WTC11 (cell line): ENCODE results near the gene DRAXIN. TPM values are rescaled to one million over a fixed set of nuclear protein-coding genes. Genes with fewer than 3 reads are reported as not detected.

Source experiments
- ATAC-seq: fragments of 200-7000 bp; cut with Tn5 transposase; 2 replicates; pipeline ENCODE4 v1.10.0; 2021; ENCODE audit warnings: mild to moderate bottlenecking, moderate library complexity
- CTCF ChIA-PET: fragments of 300-600 bp; sonication (Branson Sonifier 250); formaldehyde crosslinking; loops from one replicate; lab custom pipeline; 2021; ENCODE audit warnings: antibody characterized with exemption; lab: Charles Lee
- POLR2A ChIA-PET: fragments of 350-600 bp; sonication (Branson Sonifier 250); formaldehyde crosslinking; loops from one replicate; lab custom pipeline; 2021; ENCODE audit warnings: antibody characterized with exemption; lab: Charles Lee
- DNase-seq: peaks from one replicate; pipeline ENCODE4 v3.0.0; 2021; ENCODE audit warnings: low spot score
- H3K27ac Mint-ChIP-seq: 2 replicates; pipeline ENCODE4 v1.8.0; 2021; ENCODE audit warnings: mixed read lengths
- H3K27me3 Mint-ChIP-seq: 2 replicates; pipeline ENCODE4 v1.8.0; 2021; ENCODE audit warnings: low read depth, mild to moderate bottlenecking, moderate library complexity, mixed read lengths
- H3K36me3 Mint-ChIP-seq: 2 replicates; pipeline ENCODE4 v1.8.0; 2021; ENCODE audit warnings: mixed read lengths
- H3K4me1 Mint-ChIP-seq: 2 replicates; pipeline ENCODE4 v1.8.0; 2022; ENCODE audit warnings: mixed read lengths
- H3K4me3 Mint-ChIP-seq: 2 replicates; pipeline ENCODE4 v1.8.0; 2021; ENCODE audit warnings: mild to moderate bottlenecking, moderate library complexity, mixed read lengths
- H3K9me3 Mint-ChIP-seq: 2 replicates; pipeline ENCODE4 v1.8.0; 2021; ENCODE audit warnings: mixed read lengths
- AFF4 ChIP-seq: sonication (generic); formaldehyde crosslinking; IDR thresholded peaks from 2 replicates; pipeline ENCODE4 v1.8.1; 2023; ENCODE audit warnings: mild to moderate bottlenecking, missing genetic modification reagents, borderline replicate concordance
- ARID4B ChIP-seq: sonication (generic); formaldehyde crosslinking; IDR thresholded peaks from 2 replicates; pipeline ENCODE4 v1.8.0; 2023; ENCODE audit warnings: missing genetic modification reagents, mild to moderate bottlenecking, borderline replicate concordance
- CREB1 ChIP-seq: sonication (generic); formaldehyde crosslinking; IDR thresholded peaks from 2 replicates; pipeline ENCODE4 v1.8.0; 2023; ENCODE audit warnings: mild to moderate bottlenecking, missing genetic modification reagents
- E2F5 ChIP-seq: sonication (generic); formaldehyde crosslinking; IDR thresholded peaks from 2 replicates; pipeline ENCODE4 v1.8.1; 2022; ENCODE audit warnings: mild to moderate bottlenecking, moderate library complexity, missing genetic modification reagents
- ELF4 ChIP-seq: sonication (generic); formaldehyde crosslinking; IDR thresholded peaks from 2 replicates; pipeline ENCODE4 v1.8.1; 2022; ENCODE audit warnings: low read depth, mild to moderate bottlenecking, moderate library complexity, missing genetic modification reagents
- ERG ChIP-seq: fragments of 250-450 bp; sonication (Bioruptor Pico); IDR thresholded peaks from 2 replicates; pipeline ENCODE4 v1.8.0; 2021; ENCODE audit warnings: mild to moderate bottlenecking
- FOXP1 ChIP-seq: sonication (generic); formaldehyde crosslinking; IDR thresholded peaks from 2 replicates; pipeline ENCODE4 v1.8.0; 2022; ENCODE audit warnings: missing genetic modification reagents, mild to moderate bottlenecking, moderate library complexity, borderline replicate concordance
- HMGA2 ChIP-seq: fragments of 250-450 bp; sonication (Bioruptor Pico); IDR thresholded peaks from 2 replicates; pipeline ENCODE4 v1.4.0; 2021; ENCODE audit warnings: mild to moderate bottlenecking, moderate library complexity
- HMGXB4 ChIP-seq: sonication (generic); formaldehyde crosslinking; IDR thresholded peaks from 2 replicates; pipeline ENCODE4 v1.8.1; 2023; ENCODE audit warnings: mild to moderate bottlenecking, moderate library complexity, missing genetic modification reagents
- NFATC4 ChIP-seq: fragments of 250-450 bp; sonication (Bioruptor Pico); IDR thresholded peaks from 2 replicates; pipeline ENCODE4 v1.9.0; 2021; ENCODE audit warnings: mild to moderate bottlenecking
- RELA ChIP-seq: sonication (generic); formaldehyde crosslinking; IDR thresholded peaks from 2 replicates; pipeline ENCODE4 v1.8.1; 2022; ENCODE audit warnings: missing genetic modification reagents, mild to moderate bottlenecking, borderline replicate concordance
- USF2 ChIP-seq: sonication (generic); formaldehyde crosslinking; IDR thresholded peaks from 2 replicates; pipeline ENCODE4 v1.8.1; 2023; ENCODE audit warnings: mild to moderate bottlenecking, missing genetic modification reagents, moderate library complexity
- ZBTB21 ChIP-seq: sonication (generic); formaldehyde crosslinking; IDR thresholded peaks from 2 replicates; pipeline ENCODE4 v1.8.1; 2023; ENCODE audit warnings: mild to moderate bottlenecking, missing genetic modification reagents, borderline replicate concordance
- ZBTB43 ChIP-seq: sonication (generic); formaldehyde crosslinking; IDR thresholded peaks from 2 replicates; pipeline ENCODE4 v1.8.1; 2023; ENCODE audit warnings: mild to moderate bottlenecking, missing genetic modification reagents
- ZNF121 ChIP-seq: sonication (generic); formaldehyde crosslinking; IDR thresholded peaks from 2 replicates; pipeline ENCODE4 v1.8.0; 2023; ENCODE audit warnings: missing genetic modification reagents
- ZNF263 ChIP-seq: sonication (generic); formaldehyde crosslinking; IDR thresholded peaks from 2 replicates; pipeline ENCODE4 v1.8.1; 2022; ENCODE audit warnings: low read depth, mild to moderate bottlenecking, moderate library complexity, missing genetic modification reagents
- ZNF317 ChIP-seq: sonication (generic); formaldehyde crosslinking; IDR thresholded peaks from 2 replicates; pipeline ENCODE4 v1.8.1; 2023; ENCODE audit warnings: low read depth, mild to moderate bottlenecking, moderate library complexity, missing genetic modification reagents, borderline replicate concordance
- ZNF423 ChIP-seq: fragments of 250-450 bp; sonication (Bioruptor Pico); IDR thresholded peaks from 2 replicates; pipeline ENCODE4 v2.1.2; 2022; ENCODE audit warnings: mild to moderate bottlenecking, moderate library complexity
- ZNF425 ChIP-seq: fragments of 250-450 bp; sonication (Bioruptor Pico); conservative IDR thresholded peaks from 2 replicates; pipeline ENCODE4 v1.9.0; 2021; ENCODE audit warnings: mild to moderate bottlenecking
- total RNA-seq: library from RNA; stranded (reverse); gene quantifications from 3 replicates; pipeline ENCODE4 v1.2.3, GENCODE V29; 2021

Gene DRAXIN
- total RNA-seq, 1 experiment from 2014 or later, result 12.0 TPM

GRCh38 chr1:11720525-11720924 is 29.0 kb downstream of the DRAXIN start:
- ATAC-seq (no peak), DNase-seq (no peak)
- H3K27me3 Mint-ChIP-seq, result no peaks in the 10 kb centered on the region
- no peaks in the 10 kb centered on the region for H3K9me3 Mint-ChIP-seq
- no peak overlapping the region for H3K4me3 Mint-ChIP-seq
- POLR2A ChIA-PET, result no interaction called here
- CTCF ChIA-PET, result interaction anchor here (0.7 to 2.9 kb wide), 10 partner anchors 12 to 351 kb away, joined by 3 to 55 read pairs (median 14); partner anchors contain the start of genes DISP3, DRAXIN, FBXO6 and MAD2L2
- no peak for TF ChIP-seq HMGXB4 (CRISPR knock-in tag)
- TF ChIP-seq CREB1, result no peak
- TF ChIP-seq ZBTB43 (CRISPR knock-in tag), result no peak
- TF ChIP-seq ZBTB21 (CRISPR knock-in tag), result no peak
- no peak for TF ChIP-seq USF2 (CRISPR knock-in tag)
- no peak for TF ChIP-seq RELA (CRISPR knock-in tag)
- no peak for TF ChIP-seq ZNF263 (CRISPR knock-in tag)
- TF ChIP-seq ZNF423 (CRISPR knock-in tag), result no peak
- TF ChIP-seq ERG (CRISPR knock-in tag), result no peak
- TF ChIP-seq NFATC4 (CRISPR knock-in tag), result no peak
- TF ChIP-seq HMGA2 (CRISPR knock-in tag), result no peak
- TF ChIP-seq AFF4 (CRISPR knock-in tag), result no peak
- TF ChIP-seq FOXP1 (CRISPR knock-in tag), result no peak
- TF ChIP-seq E2F5 (CRISPR knock-in tag), result no peak
- TF ChIP-seq ZNF317 (CRISPR knock-in tag), result no peak
- no peak for TF ChIP-seq ARID4B (CRISPR knock-in tag)
- no peak for TF ChIP-seq ELF4 (CRISPR knock-in tag)
- TF ChIP-seq ZNF425 (CRISPR knock-in tag), result no peak
- no peak for TF ChIP-seq ZNF121 (CRISPR knock-in tag)
- peaks cover 19% of the 10 kb centered on the region for H3K4me1 Mint-ChIP-seq
- no peaks in the 10 kb centered on the region; the same call in 1 of the 2 replicates for H3K36me3 Mint-ChIP-seq
- H3K27ac Mint-ChIP-seq, result no peak overlapping the region
